Islet precursor cell (in vitro differentiated cells): Measurements from ENCODE around the gene MPP4.

ENCODE experiments used
- DNase-seq: peaks from one replicate; pipeline ENCODE4 v3.0.0-alpha.2; 2018

MPP4 gene

DNA sequence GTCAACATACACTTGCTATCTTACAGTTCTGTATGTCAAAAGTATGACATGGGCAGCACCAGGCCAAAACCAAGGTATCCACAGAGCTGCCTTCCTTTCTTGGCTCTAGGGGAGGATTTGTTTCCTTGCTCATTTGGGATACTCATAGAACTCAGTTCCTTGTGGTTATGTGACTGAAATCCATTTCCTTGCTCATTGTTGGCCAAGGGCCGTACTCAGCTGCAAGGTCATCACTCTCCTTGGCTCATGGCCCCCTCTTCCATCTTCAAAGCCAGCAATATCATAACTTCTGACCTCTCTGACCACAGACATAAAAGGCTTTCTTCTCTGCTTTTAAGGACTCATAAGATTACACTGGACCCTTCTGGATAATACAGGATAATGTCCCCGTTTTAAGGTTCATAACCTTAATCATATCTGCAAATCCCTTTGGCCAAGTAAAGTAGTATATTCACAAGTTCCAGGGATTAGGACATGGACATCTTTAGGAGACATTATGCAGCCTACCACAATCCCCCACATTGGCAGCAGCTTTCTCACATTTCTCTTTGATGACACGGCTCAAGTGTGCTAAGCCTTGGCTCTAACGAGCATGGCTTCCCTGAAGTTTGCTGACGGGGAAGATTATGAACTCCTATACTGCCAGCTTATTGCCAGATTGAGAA, 76.0 kb downstream of the MPP4 start:
- no peak for DNase-seq

DNA sequence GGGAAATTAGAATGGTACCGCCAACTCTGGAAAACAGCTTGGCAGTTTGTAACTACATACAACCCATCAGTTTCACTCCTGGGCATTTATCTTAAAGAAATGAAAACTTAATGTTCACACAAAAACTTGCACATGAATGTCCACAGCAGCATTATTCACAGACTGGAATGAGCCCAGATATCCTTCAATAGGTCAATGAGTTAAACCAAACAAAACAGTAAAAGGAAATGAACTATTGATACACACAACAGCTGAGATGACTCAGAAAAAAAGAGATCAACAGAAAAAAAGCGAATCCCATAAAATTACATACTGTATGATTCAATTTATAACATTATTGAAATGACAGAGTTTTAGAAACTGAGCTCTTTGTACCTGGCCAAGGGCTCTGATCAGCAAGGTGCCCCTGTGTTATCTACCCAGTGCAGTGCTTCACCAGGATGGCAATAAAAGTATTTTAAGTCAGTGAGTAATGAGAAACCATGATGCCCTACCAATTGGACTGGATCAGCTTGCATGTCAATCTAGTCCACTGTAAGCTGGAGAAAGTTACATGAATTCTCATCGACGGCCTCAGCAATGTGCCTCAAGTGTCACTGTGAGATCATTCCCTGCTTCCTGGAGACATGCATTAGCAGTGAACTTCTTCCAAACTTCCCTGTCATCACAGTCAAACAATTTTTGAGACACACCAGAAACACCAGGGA, 77.0 kb downstream of the MPP4 start:
- no peak for DNase-seq

DNA sequence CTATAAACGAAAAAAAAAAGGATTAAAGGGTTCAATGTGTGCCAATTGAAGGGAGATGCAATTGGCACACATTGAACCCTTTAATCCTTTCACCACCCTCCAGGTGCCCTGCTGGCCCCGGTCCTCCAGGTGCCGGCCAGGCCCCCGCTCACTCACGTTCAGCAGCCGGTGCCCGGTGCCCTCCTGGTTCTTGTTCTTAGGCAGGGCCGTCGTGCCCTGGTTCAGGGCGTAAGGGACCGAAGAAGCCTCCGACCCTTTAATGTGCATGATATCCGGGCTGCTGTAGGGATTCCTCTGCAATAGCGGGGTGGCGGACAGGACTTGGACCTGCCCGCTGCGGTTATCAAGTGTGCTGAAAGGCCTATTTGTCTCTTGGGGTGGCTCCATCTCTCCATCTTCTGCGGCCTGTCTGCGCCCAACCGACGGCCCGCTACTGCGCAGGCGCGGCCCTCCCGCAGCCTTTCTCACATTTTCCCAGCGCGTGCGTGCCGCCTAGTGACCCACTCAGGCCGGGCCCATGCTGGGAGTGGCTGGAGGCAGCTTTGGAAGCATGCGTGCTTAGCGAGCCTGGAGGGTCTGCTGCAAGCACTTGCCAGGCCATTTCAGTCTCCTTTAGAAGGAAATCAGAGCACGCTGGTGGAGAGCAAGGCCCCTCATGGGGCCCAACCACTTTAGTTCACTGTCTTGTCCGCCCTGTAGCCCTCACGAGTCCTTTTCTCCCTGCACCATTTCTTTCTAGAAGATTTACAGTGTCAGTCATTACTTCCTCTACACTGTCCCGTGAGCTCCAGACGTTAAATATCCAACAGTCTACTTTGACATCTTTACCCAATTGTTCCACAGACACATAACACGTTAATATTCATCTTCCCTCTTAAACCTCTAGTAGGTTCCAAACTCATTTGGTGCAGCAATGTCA, 79.4 kb downstream of the MPP4 start:
- DNase-seq = peak; percentile 62

DNA sequence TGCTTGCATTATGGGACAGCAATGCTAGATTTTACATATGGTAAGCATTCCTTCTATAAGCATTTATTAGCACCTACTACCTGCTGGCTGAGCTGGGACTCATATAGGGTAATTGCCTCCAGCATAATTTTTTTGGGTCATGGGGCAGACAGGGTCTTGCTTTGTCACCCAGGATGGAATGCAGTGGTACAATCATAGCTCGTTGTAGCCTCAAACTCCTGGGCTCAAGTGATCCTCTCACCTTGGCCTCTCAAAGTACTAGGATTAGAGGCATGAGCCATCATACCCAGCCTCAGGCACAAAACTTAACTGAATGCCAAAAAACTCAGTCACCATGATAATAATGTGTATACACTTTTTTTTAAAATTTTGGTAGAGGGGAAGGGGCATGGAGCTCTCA, 90.4 kb downstream of the MPP4 start:
- DNase-seq = no peak

DNA sequence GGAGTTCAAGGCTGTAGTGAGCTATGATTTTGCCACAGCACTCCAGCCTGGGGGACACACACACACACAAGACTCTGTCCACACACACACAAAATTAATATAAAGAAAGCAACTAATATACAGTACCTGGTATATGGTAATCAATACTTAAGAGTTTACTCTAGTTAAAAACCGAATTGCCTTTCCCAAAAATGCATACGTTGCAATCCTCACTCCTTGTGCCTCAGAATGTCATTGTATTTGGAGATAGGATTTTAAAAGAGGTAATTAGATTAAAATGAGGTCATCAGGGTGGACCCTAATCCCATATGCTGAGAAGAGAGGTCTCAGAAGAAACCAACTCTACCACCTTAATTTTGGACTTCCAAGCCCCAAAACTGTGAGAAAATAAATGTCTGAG, 90.9 kb downstream of the MPP4 start:
- no peak for DNase-seq

DNA sequence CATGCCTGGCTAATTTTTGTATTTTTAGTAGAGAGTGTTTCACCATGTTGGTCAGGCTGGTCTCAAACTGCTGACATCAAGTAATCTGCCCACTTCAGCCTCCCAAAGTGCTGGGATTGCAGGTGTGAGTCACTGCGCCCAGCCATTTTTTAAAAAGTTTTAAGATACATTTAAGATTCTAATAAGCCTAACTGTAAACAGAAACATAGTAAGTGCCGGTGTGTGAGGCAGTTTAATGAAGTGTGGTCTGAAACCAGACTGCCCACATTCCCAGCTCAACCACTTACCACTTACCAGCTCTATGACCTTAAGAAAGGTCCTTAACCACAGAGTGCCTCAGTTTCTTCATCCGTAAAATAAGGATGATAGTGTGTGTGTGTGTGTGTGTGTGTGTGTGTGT, 97.5 kb downstream of the MPP4 start:
- DNase-seq = no peak

DNA sequence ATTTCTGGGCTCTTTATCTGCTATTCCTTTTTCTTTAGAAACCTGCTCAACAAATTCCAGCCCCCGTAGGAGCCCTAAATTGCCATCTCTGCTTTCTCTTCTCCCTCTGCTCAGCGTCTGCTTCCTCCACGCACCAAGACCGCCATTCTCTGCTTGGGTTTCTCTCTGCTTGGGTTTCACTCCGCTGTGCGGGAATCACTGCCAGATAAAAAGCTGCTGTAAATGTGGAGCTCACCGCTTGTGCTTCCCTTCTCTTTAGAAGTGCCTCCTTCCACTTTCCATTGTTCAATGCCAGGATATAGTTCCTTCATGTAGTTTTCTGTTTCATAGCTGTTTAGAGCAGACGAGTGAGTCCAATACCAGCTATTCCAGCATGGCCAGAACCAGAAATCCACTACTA, 101.0 kb downstream of the MPP4 start:
- no peak for DNase-seq
